Suprapubic skin (tissue), 4 donors: ENCODE data around the gene FKBP1B.

ENCODE experiments used
- CTCF ChIP-seq, 2 donors: fragments of 200-600 bp in 1 of 2; fragments of 450-650 bp in 1 of 2; sonication (generic) in 1 of 2; IDR thresholded peaks; one replicate each; pipeline ENCODE4 v1.5.1; 2016 to 2019; ENCODE audit warnings: antibody characterized with exemption in 2 of 2, mild to moderate bottlenecking in 1 of 2, moderate library complexity in 1 of 2
- EP300 ChIP-seq: sonication (generic); formaldehyde crosslinking; IDR thresholded peaks from one replicate; pipeline ENCODE4 v1.6.1; 2017; ENCODE audit warnings: antibody characterized with exemption
- POLR2A ChIP-seq, 2 donors: fragments of 450-650 bp; IDR thresholded peaks; one replicate each; pipeline ENCODE4 v1.6.1; 2017; ENCODE audit warnings: antibody characterized with exemption in 2 of 2, mild to moderate bottlenecking in 2 of 2, moderate library complexity in 2 of 2
- POLR2AphosphoS5 ChIP-seq, 3 donors: sonication (generic); formaldehyde crosslinking; IDR thresholded peaks; one replicate each; pipeline ENCODE4 v1.6.1; 2017; ENCODE audit warnings: antibody characterized with exemption in 3 of 3

GRCh38 chr2:24047703-24048033, 1.9 kb upstream of the FKBP1B start:
- TF ChIP-seq POLR2A (IDR thresholded peaks at IDR 0.05) (no peak), CTCF (IDR thresholded peaks at IDR 0.05) (no peak), POLR2AphosphoS5 (IDR thresholded peaks at IDR 0.05) (no peak), EP300 (no peak)
